ENCODE measurements around the gene RAB5IF. TPM values are rescaled to one million over a fixed set of nuclear protein-coding genes. Genes with fewer than 3 reads are reported as not detected.

Gene RAB5IF
- total and polyA plus RNA-seq, 2 of the 13 experiments (the other 11 are each of a cell fraction or from before 2014, with no cell fraction given) = 261 to 305 TPM

GRCh38 chr20:36647196-36648121 is 41.9 kb downstream of the RAB5IF start (continued):
- TF ChIP-seq EP300 (IDR thresholded peaks at IDR 0.05; ENCODE audit: low read depth in 2 of 2, low read length in 2 of 2) (peak in 1 of 2 experiments; percentile 62; a peak in 2 of 4 replicates), EP300 (CRISPR knock-in tag; IDR thresholded peaks at IDR 0.05; ENCODE audit: borderline replicate concordance) (no peak), AFF4 (CRISPR knock-in tag; IDR thresholded peaks at IDR 0.05) (no peak), HNF4A (CRISPR knock-in tag; IDR thresholded peaks at IDR 0.05) (0 out of 2 replicates have a peak, but pooled peaks have one; percentile 5), ARID5B (CRISPR knock-in tag; IDR thresholded peaks at IDR 0.05) (peak; percentile 43), TGIF2 (CRISPR knock-in tag; IDR thresholded peaks at IDR 0.05) (peak; percentile 43; the same call in 1 of the 2 replicates), HES4 (CRISPR knock-in tag; IDR thresholded peaks at IDR 0.05; ENCODE audit: borderline replicate concordance) (0 out of 2 replicates have a peak, but pooled peaks have one; percentile 29), HOMEZ (CRISPR knock-in tag; IDR thresholded peaks at IDR 0.05; ENCODE audit: low read depth) (peak; percentile 68; the same call in 1 of the 2 replicates), RFXAP (CRISPR knock-in tag; IDR thresholded peaks at IDR 0.05; ENCODE audit: borderline replicate concordance) (peak; percentile 77; the same call in 1 of the 2 replicates), NCOA2 (CRISPR knock-in tag; IDR thresholded peaks at IDR 0.05) (no peak), SRY (CRISPR knock-in tag; IDR thresholded peaks at IDR 0.05) (0 out of 2 replicates have a peak, but pooled peaks have one; percentile 39), ZNF468 (CRISPR knock-in tag; IDR thresholded peaks at IDR 0.05) (no peak), NKX3-1 (CRISPR knock-in tag; IDR thresholded peaks at IDR 0.05) (0 out of 2 replicates have a peak, but pooled peaks have one; percentile 22)
- TF ChIP-seq, protein P1, sequence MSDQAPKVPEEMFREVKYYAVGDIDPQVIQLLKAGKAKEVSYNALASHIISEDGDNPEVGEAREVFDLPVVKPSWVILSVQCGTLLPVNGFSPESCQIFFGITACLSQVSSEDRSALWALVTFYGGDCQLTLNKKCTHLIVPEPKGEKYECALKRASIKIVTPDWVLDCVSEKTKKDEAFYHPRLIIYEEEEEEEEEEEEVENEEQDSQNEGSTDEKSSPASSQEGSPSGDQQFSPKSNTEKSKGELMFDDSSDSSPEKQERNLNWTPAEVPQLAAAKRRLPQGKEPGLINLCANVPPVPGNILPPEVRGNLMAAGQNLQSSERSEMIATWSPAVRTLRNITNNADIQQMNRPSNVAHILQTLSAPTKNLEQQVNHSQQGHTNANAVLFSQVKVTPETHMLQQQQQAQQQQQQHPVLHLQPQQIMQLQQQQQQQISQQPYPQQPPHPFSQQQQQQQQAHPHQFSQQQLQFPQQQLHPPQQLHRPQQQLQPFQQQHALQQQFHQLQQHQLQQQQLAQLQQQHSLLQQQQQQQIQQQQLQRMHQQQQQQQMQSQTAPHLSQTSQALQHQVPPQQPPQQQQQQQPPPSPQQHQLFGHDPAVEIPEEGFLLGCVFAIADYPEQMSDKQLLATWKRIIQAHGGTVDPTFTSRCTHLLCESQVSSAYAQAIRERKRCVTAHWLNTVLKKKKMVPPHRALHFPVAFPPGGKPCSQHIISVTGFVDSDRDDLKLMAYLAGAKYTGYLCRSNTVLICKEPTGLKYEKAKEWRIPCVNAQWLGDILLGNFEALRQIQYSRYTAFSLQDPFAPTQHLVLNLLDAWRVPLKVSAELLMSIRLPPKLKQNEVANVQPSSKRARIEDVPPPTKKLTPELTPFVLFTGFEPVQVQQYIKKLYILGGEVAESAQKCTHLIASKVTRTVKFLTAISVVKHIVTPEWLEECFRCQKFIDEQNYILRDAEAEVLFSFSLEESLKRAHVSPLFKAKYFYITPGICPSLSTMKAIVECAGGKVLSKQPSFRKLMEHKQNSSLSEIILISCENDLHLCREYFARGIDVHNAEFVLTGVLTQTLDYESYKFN (CRISPR knock-in tag; conservative IDR thresholded peaks at IDR 0.05) = peak; percentile 48; the same call in 1 of the 2 replicates

All from HepG2 (cell line).